Mammary epithelial cell (primary cell): ENCODE results near the gene BRIP1.

Source experiments
- CTCF ChIP-seq, 2 donors: IDR thresholded peaks in 1 of 2; conservative IDR thresholded peaks in 1 of 2; 2 replicates each; pipeline ENCODE4 v1.5.1; 2011 to 2012; ENCODE audit warnings: inconsistent platforms in 2 of 2, low read length in 2 of 2, mild to moderate bottlenecking in 2 of 2, control low read depth in 1 of 2, low read depth in 1 of 2; ENCODE audit not compliant: insufficient read depth in 1 of 2; ENCODE audit errors: extremely low read depth in 1 of 2
- EZH2 ChIP-seq: IDR thresholded peaks from 2 replicates; pipeline ENCODE4 v1.6.1; 2012; ENCODE audit warnings: low read length, inconsistent platforms, borderline replicate concordance

- TF ChIP-seq CTCF (conservative IDR thresholded peaks at IDR 0.05 in 1 of 2, IDR thresholded peaks at IDR 0.05 in 1 of 2; ENCODE audit: extremely low read depth in 1 of 2, insufficient read depth in 1 of 2, low read depth in 1 of 2, low read length in 2 of 2) (no peak), EZH2 (no peak)
Observed at GRCh38 chr17:61789872-61790271, 73.5 kb downstream of the BRIP1 start.
